Bone marrow (tissue), 2 donors: ENCODE measurements around the gene ZNF581.

Experiments
- DNase-seq, 2 donors: peaks; one replicate each; lab custom pipeline; 2025; lab: John Stamatoyannopoulos, UW

The ZNF581 gene

GRCh38 chr19:55666343-55667005, 23.0 kb downstream of the ZNF581 start:
- DNase-seq, result no peak

DNA sequence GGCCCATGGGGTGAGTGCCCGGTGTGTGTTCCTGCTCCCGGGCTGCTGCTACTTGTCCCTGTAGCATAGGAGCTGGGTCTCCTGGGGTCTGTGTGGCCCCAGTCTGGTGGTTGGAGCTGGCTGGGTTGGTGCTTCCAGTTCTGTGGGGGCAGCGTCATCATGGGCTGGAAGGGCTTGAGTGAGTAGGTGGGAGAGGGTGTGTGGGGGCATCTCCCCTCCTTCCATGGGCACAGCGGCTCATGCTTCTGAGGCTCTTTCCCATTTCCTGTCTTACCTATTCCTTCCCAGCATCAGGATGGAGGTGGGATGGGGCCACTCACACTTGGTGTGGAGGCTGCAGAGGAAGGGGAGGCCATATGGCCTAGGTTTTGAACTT, 23.5 kb downstream of the ZNF581 start:
- DNase-seq, result no peak

DNA sequence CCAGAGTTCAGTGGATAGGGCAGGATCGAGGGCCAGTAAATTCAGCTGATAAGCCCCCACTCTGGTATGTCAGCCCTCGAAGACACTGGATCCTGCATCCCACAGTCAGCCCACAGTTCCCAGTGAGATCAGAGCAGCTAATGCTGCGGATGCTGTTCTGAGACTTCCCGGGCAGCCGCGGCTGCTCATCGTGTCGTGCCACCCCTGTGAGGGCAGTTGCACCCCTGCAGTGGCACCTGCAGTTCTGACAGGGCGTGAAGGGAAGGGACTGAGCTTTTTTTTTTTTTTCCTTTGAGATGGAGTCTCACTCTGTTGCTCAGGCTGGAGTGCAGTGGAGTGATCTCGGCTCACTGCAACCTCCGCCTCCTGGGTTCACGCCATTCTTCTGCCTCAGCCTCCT, 24.1 kb downstream of the ZNF581 start:
- no peak for DNase-seq

DNA sequence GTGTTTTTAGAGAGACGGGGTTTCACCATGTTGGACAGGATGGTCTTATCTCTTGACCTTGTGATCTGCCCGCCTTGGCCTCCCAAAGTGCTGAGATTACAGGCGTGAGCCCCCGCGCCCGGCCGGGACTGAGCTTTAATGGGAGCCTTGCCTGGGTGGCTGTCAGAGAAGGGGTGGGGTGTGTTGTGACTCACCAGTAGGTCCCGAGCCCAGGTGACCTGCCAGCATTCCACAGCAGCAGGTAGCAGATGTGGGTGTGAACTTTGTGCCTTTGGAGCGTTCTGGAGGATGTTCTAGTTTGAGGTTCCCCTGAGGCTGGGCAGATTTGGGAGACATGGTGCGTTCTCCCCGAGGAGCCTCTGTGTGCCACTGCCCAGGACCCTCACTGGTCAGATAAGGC, 24.5 kb downstream of the ZNF581 start:
- DNase-seq, result no peak

GRCh38 chr19:55668603-55669348, 25.3 kb downstream of the ZNF581 start:
- no peak for DNase-seq

DNA sequence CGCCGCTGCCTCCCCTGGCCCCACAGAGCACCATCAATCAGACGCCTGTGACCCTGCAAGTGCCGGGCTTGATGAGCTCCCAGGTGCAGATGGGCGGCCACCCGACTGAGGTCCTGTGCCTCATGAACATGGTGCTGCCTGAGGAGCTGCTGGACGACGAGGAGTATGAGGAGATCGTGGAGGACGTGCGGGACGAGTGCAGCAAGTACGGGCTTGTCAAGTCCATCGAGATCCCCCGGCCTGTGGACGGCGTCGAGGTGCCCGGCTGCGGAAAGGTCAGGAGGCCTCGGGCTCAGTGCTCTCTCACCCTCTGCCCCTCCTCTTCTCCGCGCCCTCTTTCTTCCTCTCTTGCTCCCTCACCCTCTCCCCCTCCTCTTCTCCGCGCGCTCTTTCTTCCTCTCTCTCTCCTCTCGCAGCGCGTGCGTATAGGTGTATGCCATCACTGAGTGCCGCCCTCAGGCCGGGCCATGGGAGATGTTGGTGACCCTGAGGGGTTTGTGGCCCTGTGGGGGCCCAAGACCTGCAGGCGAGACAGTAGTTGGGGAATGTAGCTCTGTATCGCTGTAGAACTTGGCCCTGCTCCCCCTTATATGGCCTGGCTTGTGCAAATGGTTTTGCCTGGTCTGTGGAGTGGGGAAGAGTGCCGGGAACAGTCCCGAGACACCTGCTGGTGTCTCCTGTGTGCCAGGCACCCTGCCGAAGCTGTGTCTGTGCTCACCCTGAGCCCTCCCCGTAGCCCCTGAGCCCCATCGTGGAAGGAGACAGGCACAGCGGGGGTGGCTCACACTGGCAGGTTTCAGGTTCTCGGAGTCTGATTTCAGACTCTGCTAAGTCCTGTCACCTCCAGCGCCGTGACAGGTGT, 26.2 kb downstream of the ZNF581 start:
- no peak for DNase-seq

GRCh38 chr19:55670280-55671053, 27.0 kb downstream of the ZNF581 start:
- no peak for DNase-seq

- DNase-seq, result no peak
These were observed 27.6 kb downstream of the ZNF581 start for GRCh38 chr19:55671054-55671378.

- DNase-seq, result no peak
These were observed 29.0 kb downstream of the ZNF581 start for GRCh38 chr19:55672418-55672817.

- no peak for DNase-seq
These were observed 30.0 kb downstream of the ZNF581 start for GRCh38 chr19:55673465-55673864.

GRCh38 chr19:55673889-55674288, 30.4 kb downstream of the ZNF581 start:
- DNase-seq, result no peak

- DNase-seq, result no peak
These were observed 31.0 kb downstream of the ZNF581 start for GRCh38 chr19:55674459-55674840.

DNA sequence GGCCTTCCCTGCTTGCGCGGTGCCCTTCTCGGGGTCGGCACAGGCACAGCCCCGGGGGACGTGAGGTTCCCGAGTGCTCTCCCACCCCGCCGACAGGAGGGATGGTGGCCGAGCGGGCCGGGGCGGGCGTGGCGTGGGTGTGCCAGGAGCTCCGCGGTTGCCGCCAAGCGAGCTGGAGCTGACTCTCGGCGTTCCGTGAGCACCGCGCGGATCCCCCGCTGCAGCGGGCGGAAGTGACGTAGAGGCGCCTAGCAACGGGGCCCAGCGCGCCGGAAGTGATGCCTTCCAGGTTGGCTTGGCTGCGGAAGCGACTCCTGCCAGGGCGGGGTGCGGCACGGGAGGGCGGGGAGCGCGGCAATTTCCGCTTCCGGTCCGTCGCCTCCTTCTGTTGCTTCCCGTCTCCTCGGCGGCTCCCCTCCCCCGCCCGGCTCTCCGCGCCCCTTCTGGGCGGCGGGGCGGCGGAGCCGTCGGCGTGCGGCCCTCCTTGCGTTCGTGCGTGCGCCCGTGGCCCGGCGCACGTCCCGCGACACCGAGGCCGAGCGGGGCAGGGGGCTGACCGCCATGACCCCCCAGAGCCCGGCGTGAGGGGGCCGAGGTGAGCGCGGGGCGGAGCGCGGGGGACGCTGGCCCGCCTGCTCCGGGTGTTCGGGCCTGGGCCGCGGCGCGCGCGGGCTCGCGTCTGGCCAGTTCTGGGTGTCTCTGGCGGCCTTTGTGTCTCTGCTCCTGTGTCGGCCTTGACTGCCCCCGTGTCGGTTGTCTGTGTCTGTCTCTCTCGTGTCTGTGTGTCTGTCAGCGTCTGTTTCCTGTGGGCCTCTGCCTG, 31.6 kb downstream of the ZNF581 start, which contains the start of gene EPN1:
EPN1 (plus strand) TSS at position 386 of the 820 bp plus-strand sequence. CDS start 3,402 bp downstream, outside the sequence.
- peak; percentile 77 to 94 for DNase-seq

DNA sequence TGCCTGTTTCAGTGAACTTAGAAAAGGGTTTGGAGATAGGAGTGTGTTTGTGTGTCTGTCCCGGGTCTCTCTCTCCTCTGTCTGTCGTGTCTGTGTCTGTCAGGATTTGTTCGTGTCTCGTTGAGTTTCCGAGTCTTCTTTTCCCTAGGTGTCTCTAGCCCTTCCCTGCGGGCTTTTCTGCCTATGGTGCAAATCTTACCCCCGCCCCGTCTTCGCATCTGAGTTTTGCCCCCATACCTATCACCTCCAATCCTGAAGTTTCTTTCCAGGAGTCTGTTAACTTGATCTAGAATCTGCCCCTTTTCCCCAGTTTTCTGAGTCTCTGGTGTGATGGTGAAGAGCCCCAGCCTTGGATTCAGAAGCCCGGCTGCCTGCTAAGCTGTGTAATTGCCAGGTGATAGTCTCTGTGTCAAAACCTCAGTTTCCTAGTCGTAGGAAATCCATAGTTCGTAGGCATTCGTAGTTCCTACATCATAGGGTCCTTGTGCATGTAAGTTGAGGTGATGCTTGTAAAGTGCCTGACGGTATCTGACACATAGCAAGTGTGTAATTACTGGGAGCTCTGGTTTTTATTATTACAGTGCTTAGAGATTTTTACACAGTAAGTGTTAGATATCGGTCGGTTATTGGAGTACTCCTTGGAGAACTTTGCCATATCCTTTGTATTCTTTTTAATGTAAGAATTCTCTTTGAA, 32.4 kb downstream of the ZNF581 start:
- no peak for DNase-seq

- DNase-seq, result no peak
These were observed 32.9 kb downstream of the ZNF581 start for GRCh38 chr19:55676383-55676782.

GRCh38 chr19:55676889-55677505, 33.5 kb downstream of the ZNF581 start:
- DNase-seq, result no peak

DNA sequence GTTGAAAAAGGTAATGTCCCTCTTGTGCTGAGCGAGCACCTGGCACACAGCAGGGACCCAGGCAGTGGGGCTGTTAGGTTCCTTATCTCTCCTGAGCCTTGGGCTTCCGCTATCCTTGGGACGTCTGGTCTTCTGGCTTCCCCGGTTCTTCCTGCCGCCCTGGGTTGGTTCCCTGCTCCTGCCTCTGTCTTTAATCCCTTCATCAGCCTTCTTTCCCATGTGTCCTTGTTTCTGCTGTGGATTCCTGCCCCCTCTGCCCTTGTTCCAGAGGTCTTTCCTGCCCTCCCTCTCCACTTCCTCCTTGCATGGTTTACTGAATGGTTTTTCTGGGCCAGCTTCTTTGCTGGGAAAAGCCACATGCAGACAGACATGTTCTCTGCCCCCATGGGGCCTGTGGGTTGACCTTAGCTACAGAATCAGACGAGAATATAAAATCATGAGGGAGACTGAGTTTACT, 34.2 kb downstream of the ZNF581 start:
- no peak for DNase-seq

DNA sequence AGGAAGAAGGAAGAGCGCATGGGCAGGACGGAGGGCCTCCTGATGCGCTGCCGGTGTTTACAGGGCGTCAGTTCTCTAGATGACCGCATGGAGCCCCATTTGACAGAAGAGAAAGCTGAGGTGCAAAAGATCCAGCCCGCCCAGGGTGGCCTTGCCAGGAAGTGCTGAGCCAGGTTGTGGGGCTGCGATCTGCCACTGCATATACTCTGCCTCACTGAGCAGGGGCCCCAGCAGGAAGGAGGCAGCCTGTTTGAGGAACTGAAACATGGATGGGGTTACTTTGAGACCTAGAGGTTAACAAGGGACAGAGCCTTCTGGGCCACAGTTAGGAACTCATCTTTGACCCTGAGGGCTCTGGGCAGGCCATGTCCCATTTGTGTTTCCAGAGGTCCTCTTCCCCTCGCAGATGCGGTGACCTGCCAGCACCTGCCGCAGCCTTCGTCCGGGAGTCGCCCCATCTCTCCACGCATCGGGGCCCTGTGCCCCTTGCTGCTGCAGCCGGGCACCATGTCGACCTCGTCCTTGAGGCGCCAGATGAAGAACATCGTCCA, 34.7 kb downstream of the ZNF581 start:
- peak in 1 of 2 donors; percentile 37 for DNase-seq

DNA sequence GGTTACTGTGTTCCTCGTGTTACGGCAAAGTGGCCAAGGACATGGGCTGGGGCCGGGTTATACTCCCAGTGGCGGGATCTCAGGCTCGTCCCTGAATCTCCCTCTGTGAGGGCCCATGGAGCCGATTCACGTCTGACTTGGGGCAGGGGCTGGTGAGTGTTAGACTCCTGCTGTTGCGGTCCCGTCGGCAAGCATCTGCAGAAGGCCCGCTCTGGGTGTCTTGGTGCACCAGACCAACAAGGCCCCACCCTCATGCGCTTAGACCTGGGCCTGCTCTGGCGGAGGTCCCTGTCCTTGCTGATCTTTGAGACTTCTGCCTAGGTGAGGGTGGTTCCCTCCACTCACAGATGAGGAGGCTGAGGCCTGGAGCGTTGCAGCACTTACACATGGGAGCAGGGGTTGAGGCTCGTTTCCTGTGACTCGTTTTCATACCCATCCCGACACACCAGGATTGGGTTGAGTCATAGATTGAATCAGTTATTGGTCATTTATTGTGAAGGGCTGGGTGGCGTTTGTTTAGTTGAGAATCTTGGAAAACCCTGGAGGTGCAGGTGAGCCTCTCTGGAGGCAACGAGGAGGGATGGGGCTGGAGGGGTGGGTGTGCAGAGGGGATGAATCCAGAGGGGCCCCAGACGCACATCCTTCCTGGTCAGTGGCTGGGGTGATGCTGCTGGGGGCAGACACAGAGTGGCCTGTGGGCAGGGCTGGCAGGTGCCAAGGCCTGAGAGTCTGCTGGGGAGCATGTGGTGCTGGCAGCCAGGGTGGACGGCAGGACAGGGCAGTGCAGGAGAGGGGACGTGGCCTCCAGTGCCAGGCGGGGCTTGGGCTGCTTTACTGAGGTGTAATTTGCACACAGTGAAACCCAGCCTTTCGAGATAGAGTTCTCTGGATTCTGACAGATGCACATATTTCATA, 36.2 kb downstream of the ZNF581 start:
- no peak for DNase-seq
